ENCODE results near the gene CDAN1. TPM values are rescaled to one million over a fixed set of nuclear protein-coding genes. Genes with fewer than 3 reads are reported as not detected.
A peak's percentile ranks its signal among the peaks of the same experiment; 100 is the strongest.

The CDAN1 gene
- total and polyA plus RNA-seq, 2 experiments from 2014 or later: 16.6 to 20.9 TPM

DNA sequence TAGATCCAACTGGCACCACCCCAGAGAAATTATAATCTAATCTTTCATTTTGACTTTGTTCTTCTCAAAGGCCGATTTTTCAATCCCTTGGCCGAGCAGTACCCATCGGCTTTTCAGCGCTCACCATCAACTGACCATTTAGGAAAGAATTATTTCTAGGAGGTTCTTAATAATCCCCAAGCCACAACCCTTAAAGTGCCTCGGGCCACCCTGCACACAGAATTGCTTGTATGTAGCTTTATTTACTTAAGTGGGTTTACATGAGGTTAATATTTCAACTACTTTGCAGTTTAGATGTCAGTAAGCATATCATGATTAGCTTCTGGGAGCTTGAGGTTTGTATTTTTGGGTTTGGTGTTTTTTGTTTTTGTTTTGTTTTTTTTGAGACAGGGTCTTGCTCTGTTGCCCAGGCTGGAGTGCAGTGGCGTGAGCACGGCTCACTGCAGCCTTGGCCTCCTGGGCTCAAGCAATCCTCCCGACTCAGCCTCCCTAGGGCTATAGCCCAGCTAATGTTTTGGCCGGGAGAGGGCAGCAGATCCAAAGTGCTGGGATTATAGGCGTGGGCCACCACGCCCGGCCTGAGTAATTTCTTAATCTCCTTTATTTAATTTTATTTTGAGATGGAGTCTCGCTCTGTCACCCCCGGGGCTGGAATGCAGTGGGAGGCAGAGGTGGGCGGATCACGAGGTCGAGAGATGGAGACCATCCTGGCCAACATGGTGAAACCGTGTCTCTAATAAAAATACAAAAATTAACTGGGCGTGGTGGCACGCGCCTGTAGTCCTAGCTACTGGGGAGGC lies 801 bp upstream of the CDAN1 start:
- H3K4me1 ChIP-seq (ENCODE audit: low read depth): no peaks in the 10 kb centered on the region
- peaks cover 19% of the 10 kb centered on the region for H3K36me3 ChIP-seq
- DNase-seq (ENCODE audit: low read depth in 1 of 2, low spot score in 1 of 2): no peak
- peak; percentile 20 for TF ChIP-seq CTCF (IDR thresholded peaks at IDR 0.05; ENCODE audit: low read depth, low read length)
- peak overlapping the region; percentile 87 for H3K27ac ChIP-seq
- no peaks in the 10 kb centered on the region for H3K27me3 ChIP-seq
- peak overlapping the region; percentile 88 for H3K4me3 ChIP-seq
- H3K9me3 ChIP-seq (ENCODE audit: low read depth): no peaks in the 10 kb centered on the region

DNA sequence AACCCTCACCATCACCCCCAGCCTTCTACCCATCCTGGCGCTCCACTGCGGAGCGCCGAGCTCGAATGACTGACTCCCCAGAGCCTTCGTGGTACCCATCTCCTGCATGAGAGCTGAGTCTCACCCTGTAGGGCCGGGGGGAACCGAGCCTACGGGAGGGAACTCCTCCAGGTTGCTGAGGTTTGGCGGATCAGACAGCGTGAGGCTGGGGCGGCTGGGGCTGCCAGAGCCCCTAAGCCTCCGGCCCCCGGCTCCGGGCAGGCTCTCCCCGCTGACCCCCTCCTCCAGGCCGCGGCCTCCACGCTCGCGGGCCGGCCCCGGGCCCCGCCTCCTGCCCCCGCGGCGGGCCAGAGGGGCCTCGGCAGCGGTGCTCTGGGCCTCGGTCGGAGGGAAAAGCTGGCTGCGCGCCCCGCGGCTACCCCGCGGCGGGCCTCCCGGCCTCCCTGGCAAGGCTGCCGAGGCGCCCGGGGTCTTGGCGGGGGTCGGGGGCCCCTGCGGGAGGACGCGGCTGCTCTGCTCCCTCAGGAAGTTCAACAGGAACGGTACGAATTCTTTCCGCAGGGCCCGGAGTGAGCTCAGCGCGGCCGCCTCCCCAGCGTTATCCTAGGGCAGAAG lies 643 bp downstream of the CDAN1 start:
- peak overlapping the region; percentile 88 for H3K4me3 ChIP-seq
- no peak for TF ChIP-seq CTCF (IDR thresholded peaks at IDR 0.05; ENCODE audit: low read depth, low read length)
- peak overlapping the region; percentile 87 for H3K27ac ChIP-seq
- H3K4me1 ChIP-seq (ENCODE audit: low read depth): no peaks in the 10 kb centered on the region
- no peaks in the 10 kb centered on the region for H3K27me3 ChIP-seq
- H3K9me3 ChIP-seq (ENCODE audit: low read depth): no peaks in the 10 kb centered on the region
- peaks cover 26% of the 10 kb centered on the region for H3K36me3 ChIP-seq
- DNase-seq (ENCODE audit: low read depth in 1 of 2, low spot score in 1 of 2): peak; percentile 17 to 49

DNA sequence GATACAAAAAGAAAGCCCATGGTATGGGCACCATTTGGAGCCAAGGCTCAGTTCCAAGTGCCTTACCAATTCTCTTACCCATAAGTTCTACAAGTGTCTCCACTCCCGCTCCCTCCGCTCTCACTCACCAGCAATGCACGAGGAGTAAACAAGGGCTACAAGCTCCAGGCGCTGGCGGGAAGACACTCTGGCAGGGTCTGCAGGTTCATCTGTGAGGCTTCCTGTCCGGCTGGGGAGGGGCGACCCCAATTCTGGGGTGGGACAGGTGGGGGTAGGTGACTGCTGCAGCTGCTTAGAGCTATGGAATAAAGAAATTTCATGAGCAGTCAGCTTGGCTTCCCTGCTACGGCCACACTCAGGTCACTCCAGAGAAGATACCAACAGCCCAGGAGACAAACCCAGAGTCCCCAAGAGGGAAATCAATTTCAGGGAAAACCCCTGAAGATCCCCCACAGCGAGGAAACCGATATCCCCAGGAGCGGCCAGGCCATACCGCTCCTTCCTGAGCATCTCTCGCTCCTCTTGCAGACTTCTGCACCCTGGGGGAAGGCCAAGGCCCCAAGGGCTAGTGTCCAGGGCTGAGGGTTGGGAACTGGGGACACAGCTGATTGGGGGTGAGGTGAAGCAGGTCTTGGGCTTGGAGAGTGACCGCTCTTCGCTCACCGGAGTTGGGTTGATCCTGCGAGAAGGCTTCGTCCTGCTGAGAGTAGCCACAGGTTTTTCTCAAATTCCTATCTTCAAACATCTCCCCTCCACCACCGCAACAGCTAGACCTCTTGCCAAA lies 1.4 kb downstream of the CDAN1 start:
- no peak for DNase-seq (ENCODE audit: low read depth in 1 of 2, low spot score in 1 of 2)
- Histone ChIP-seq H3K36me3 (peaks cover 32% of the 10 kb centered on the region), H3K27ac (no peak overlapping the region), H3K4me3 (peak overlapping the region; percentile 88), H3K9me3 (ENCODE audit: low read depth) (no peaks in the 10 kb centered on the region), H3K27me3 (no peaks in the 10 kb centered on the region), H3K4me1 (ENCODE audit: low read depth) (no peaks in the 10 kb centered on the region)
- TF ChIP-seq CTCF (IDR thresholded peaks at IDR 0.05; ENCODE audit: low read depth, low read length): no peak

DNA sequence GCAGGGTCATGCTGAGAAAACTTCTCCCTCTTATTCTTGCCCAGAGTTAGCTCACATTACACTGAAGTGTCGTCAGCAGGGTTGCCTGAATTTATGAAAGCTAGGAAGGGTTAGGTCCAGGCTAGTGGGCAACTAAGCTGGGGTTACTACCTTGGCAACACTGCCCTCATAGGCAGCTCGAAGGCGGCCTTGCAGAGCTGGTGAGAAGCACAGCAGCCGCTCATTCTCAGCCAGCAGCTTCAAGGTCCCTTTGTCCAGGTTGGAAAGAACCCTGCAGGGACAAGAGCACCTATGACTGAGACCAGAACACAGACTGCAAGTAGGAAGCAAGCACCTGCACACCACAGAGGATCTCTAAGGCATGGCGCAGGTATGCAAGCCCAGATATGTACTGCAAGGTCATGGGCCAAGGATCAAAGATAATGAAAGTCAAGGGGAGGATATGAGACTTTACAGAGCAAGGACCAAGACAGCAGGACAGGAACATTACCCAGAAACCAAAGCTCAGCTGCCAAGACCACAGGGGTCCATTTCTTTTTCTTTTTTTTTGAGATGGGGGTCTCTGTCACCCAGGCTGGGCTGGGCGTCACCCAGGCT lies 2.8 kb downstream of the CDAN1 start:
- DNase-seq (ENCODE audit: low read depth in 1 of 2, low spot score in 1 of 2): no peak
- no peaks in the 10 kb centered on the region for H3K4me1 ChIP-seq (ENCODE audit: low read depth)
- no peak overlapping the region for H3K27ac ChIP-seq
- H3K4me3 ChIP-seq: no peak overlapping the region
- no peaks in the 10 kb centered on the region for H3K27me3 ChIP-seq
- TF ChIP-seq CTCF (IDR thresholded peaks at IDR 0.05; ENCODE audit: low read depth, low read length): no peak
- H3K9me3 ChIP-seq (ENCODE audit: low read depth): no peaks in the 10 kb centered on the region
- H3K36me3 ChIP-seq: peaks cover 45% of the 10 kb centered on the region

- Histone ChIP-seq H3K27me3 (no peaks in the 10 kb centered on the region), H3K36me3 (peaks cover 46% of the 10 kb centered on the region), H3K4me1 (ENCODE audit: low read depth) (no peaks in the 10 kb centered on the region), H3K4me3 (no peak overlapping the region), H3K9me3 (ENCODE audit: low read depth) (no peaks in the 10 kb centered on the region), H3K27ac (no peak overlapping the region)
- TF ChIP-seq CTCF (IDR thresholded peaks at IDR 0.05; ENCODE audit: low read depth, low read length): no peak
- no peak for DNase-seq (ENCODE audit: low read depth in 1 of 2, low spot score in 1 of 2)
Observed at GRCh38 chr15:42733027-42733426, 3.9 kb downstream of the CDAN1 start.

All from cardiac muscle cell (in vitro differentiated cells and primary cell).